Fibroblast of peridontal ligament (primary cell): ENCODE results near the gene PPP1R37.

ENCODE experiments used
- DNase-seq: peaks from one replicate; pipeline ENCODE4 v3.0.0-alpha.2; 2010; ENCODE audit errors: extremely low read depth

The PPP1R37 gene

GRCh38 chr19:45153339-45154063 lies 60.5 kb downstream of the PPP1R37 start:
- DNase-seq, result peak; percentile 26

- peak; percentile 46 for DNase-seq
These were observed 61.3 kb downstream of the PPP1R37 start for GRCh38 chr19:45154064-45154827.

GRCh38 chr19:45156011-45156630 lies 63.1 kb downstream of the PPP1R37 start:
- DNase-seq, result no peak

- DNase-seq, result no peak
These were observed 63.8 kb downstream of the PPP1R37 start for GRCh38 chr19:45156751-45157150.

GRCh38 chr19:45158503-45159209 lies 65.7 kb downstream of the PPP1R37 start:
- DNase-seq, result no peak

- DNase-seq, result no peak
These were observed 66.4 kb downstream of the PPP1R37 start for GRCh38 chr19:45159210-45159970.

- DNase-seq, result no peak
These were observed 67.0 kb downstream of the PPP1R37 start for GRCh38 chr19:45159971-45160324.

GRCh38 chr19:45160870-45161737 lies 68.1 kb downstream of the PPP1R37 start, which contains the start of gene NKPD1:
Gene NKPD1 (minus strand): TSS chr19:45160982. CDS start chr19:45160150, 832 bp downstream.
- no peak for DNase-seq

GRCh38 chr19:45161738-45162607 lies 69.0 kb downstream of the PPP1R37 start:
- DNase-seq, result peak; percentile 32

- DNase-seq, result no peak
These were observed 69.7 kb downstream of the PPP1R37 start for GRCh38 chr19:45162608-45163143.

GRCh38 chr19:45163156-45163555 lies 70.2 kb downstream of the PPP1R37 start:
- DNase-seq, result no peak

GRCh38 chr19:45163751-45164460 lies 70.9 kb downstream of the PPP1R37 start:
- DNase-seq, result no peak

- DNase-seq, result peak; percentile 19
These were observed 71.8 kb downstream of the PPP1R37 start for GRCh38 chr19:45164577-45165335.

- no peak for DNase-seq
These were observed 73.8 kb downstream of the PPP1R37 start for GRCh38 chr19:45166723-45167252.

- no peak for DNase-seq
These were observed 75.9 kb downstream of the PPP1R37 start for GRCh38 chr19:45168767-45169351.

- no peak for DNase-seq
These were observed 76.6 kb downstream of the PPP1R37 start for GRCh38 chr19:45169602-45170001.
